Panc1 (cell line): ENCODE results near the gene POTEF.

Experiments used
- CTCF ChIP-seq: fragments of 450-650 bp; IDR thresholded peaks from 2 replicates; pipeline ENCODE4 v1.5.1; 2017; ENCODE audit warnings: mild to moderate bottlenecking
- POLR2AphosphoS5 ChIP-seq: IDR thresholded peaks from 2 replicates; pipeline ENCODE4 v1.6.1; 2012; ENCODE audit warnings: mild to moderate bottlenecking, low read depth, low read length, moderate library complexity

- TF ChIP-seq CTCF (no peak), POLR2AphosphoS5 (no peak)
Measured at GRCh38 chr2:130150181-130151144, 21.4 kb upstream of the POTEF start.
